Gastroesophageal sphincter (tissue), 4 donors: ENCODE data around the gene AKAP8L. TPM values are rescaled to one million over a fixed set of nuclear protein-coding genes. Genes with fewer than 3 reads are reported as not detected.

Experiments used
- ATAC-seq: fragments of 150-250 bp; one replicate; pipeline ENCODE4 v1.9.1; 2016; ENCODE audit warnings: mild to moderate bottlenecking, moderate library complexity
- H3K27ac ChIP-seq, 4 donors: fragments of 200-600 bp; sonication (generic) in 3 of 4; 1 replicate in 3 of 4; 2 replicates in 1 of 4; pipeline ENCODE4 v1.5.1; 2016 to 2019
- H3K27me3 ChIP-seq: fragments of 200-600 bp; sonication (generic); one replicate; pipeline ENCODE4 v1.5.1; 2019
- H3K36me3 ChIP-seq, 2 donors: fragments of 200-600 bp; sonication (generic); one replicate each; pipeline ENCODE4 v1.5.1; 2019; ENCODE audit warnings: control low read depth in 1 of 2
- H3K4me1 ChIP-seq, 3 donors: fragments of 200-600 bp; sonication (generic); 1 replicate in 2 of 3; 2 replicates in 1 of 3; pipeline ENCODE4 v1.5.1; 2016 to 2019; ENCODE audit warnings: control low read depth in 2 of 3
- H3K4me3 ChIP-seq, 2 donors: fragments of 200-600 bp; sonication (generic); one replicate each; pipeline ENCODE4 v1.5.1; 2019; ENCODE audit warnings: mild to moderate bottlenecking in 1 of 2, moderate library complexity in 1 of 2
- H3K9me3 ChIP-seq, 3 donors: fragments of 200-600 bp; sonication (generic); one replicate each; pipeline ENCODE4 v1.5.1; 2017 to 2019; ENCODE audit warnings: control low read depth in 2 of 3
- EP300 ChIP-seq: sonication (generic); formaldehyde crosslinking; IDR thresholded peaks from one replicate; pipeline ENCODE4 v1.6.1; 2017; ENCODE audit warnings: antibody characterized with exemption, mild to moderate bottlenecking
- POLR2A ChIP-seq, 2 donors: fragments of 450-650 bp; IDR thresholded peaks; one replicate each; pipeline ENCODE4 v1.6.1; 2017; ENCODE audit warnings: antibody characterized with exemption in 2 of 2, mild to moderate bottlenecking in 2 of 2, moderate library complexity in 1 of 2
- POLR2AphosphoS5 ChIP-seq: sonication (generic); formaldehyde crosslinking; IDR thresholded peaks from one replicate; pipeline ENCODE4 v1.6.1; 2017; ENCODE audit warnings: antibody characterized with exemption
- WGBS, 2 donors: methylation state at CpG; one replicate each; pipeline ENCODE4 v1.1.5; 2018; ENCODE audit warnings: low coverage in 1 of 2; 5-methylcytosine and 5-hydroxymethylcytosine counted together
- total RNA-seq, 4 donors: library from RNA; depleted of rRNA; stranded (reverse); fragments of >200 nt; gene quantifications; one replicate each; pipeline ENCODE4 v1.1.0, GENCODE V29; 2016
- TF ChIP-seq, protein P1 (sequence below), 4 experiments: fragments of 200-600 bp in 2 of 4; fragments of 450-650 bp in 2 of 4; sonication (generic) in 1 of 4; IDR thresholded peaks; one replicate each; pipeline ENCODE4 v1.5.1; 2017 to 2019; ENCODE audit warnings: antibody characterized with exemption in 4 of 4, mild to moderate bottlenecking in 2 of 4, moderate library complexity in 2 of 4

AKAP8L gene
- total RNA-seq, 4 donors from 2014 or later = 61.3 to 102 (median 70.1) TPM

DNA sequence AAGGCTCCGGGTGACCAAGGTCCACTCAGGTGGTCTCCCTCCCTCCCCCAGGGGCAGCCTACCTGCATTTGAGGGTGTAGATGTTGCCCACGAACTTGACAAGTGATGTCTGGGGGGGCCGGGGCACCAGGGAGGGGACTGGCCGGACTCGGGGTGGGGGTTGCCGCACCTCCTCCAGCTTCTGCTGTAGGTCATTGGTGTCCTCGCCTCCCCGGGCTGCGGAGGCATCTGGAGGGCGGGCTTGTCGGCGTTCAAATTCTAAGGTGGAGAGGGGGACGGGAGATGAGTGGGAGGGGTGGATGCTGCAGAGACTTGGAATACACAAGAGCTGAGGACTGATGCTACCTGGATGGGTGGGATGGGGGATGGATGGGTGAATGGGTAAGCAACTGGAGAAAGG is 5.3 kb upstream of the AKAP8L start:
- Histone ChIP-seq H3K9me3 (peaks cover 0 to 8% (median 0%) of the 10 kb centered on the region in 3 donors), H3K27ac (no peak overlapping the region), H3K4me1 (peaks cover 0 to 23% (median 3%) of the 10 kb centered on the region in 3 donors), H3K4me3 (no peak overlapping the region), H3K27me3 (no peaks in the 10 kb centered on the region), H3K36me3 (peaks cover 0 to 78% of the 10 kb centered on the region in 2 donors)
- ATAC-seq = no peak
- WGBS, 2 donors = no CpG with 5 or more reads among the region's 13 CpGs
- no peak for TF ChIP-seq EP300
- TF ChIP-seq POLR2A (IDR thresholded peaks at IDR 0.05) = no peak
- TF ChIP-seq POLR2AphosphoS5 = no peak
- TF ChIP-seq, protein P1, sequence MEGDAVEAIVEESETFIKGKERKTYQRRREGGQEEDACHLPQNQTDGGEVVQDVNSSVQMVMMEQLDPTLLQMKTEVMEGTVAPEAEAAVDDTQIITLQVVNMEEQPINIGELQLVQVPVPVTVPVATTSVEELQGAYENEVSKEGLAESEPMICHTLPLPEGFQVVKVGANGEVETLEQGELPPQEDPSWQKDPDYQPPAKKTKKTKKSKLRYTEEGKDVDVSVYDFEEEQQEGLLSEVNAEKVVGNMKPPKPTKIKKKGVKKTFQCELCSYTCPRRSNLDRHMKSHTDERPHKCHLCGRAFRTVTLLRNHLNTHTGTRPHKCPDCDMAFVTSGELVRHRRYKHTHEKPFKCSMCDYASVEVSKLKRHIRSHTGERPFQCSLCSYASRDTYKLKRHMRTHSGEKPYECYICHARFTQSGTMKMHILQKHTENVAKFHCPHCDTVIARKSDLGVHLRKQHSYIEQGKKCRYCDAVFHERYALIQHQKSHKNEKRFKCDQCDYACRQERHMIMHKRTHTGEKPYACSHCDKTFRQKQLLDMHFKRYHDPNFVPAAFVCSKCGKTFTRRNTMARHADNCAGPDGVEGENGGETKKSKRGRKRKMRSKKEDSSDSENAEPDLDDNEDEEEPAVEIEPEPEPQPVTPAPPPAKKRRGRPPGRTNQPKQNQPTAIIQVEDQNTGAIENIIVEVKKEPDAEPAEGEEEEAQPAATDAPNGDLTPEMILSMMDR (IDR thresholded peaks at IDR 0.05) = no peak

- WGBS, 2 donors = no CpG with 5 or more reads among the region's 6 CpGs
- Histone ChIP-seq H3K36me3 (peaks cover 0 to 68% of the 10 kb centered on the region in 2 donors), H3K4me1 (peaks cover 0 to 15% (median 3%) of the 10 kb centered on the region in 3 donors), H3K27ac (no peak overlapping the region), H3K27me3 (no peaks in the 10 kb centered on the region), H3K9me3 (peaks cover 0 to 8% (median 0%) of the 10 kb centered on the region in 3 donors), H3K4me3 (no peak overlapping the region)
- no peak for TF ChIP-seq POLR2A (IDR thresholded peaks at IDR 0.05)
- TF ChIP-seq POLR2AphosphoS5 = no peak
- no peak for TF ChIP-seq EP300
- TF ChIP-seq, protein P1 (IDR thresholded peaks at IDR 0.05) = no peak
- ATAC-seq = no peak
Observed at GRCh38 chr19:15423130-15423529, 4.3 kb upstream of the AKAP8L start.

DNA sequence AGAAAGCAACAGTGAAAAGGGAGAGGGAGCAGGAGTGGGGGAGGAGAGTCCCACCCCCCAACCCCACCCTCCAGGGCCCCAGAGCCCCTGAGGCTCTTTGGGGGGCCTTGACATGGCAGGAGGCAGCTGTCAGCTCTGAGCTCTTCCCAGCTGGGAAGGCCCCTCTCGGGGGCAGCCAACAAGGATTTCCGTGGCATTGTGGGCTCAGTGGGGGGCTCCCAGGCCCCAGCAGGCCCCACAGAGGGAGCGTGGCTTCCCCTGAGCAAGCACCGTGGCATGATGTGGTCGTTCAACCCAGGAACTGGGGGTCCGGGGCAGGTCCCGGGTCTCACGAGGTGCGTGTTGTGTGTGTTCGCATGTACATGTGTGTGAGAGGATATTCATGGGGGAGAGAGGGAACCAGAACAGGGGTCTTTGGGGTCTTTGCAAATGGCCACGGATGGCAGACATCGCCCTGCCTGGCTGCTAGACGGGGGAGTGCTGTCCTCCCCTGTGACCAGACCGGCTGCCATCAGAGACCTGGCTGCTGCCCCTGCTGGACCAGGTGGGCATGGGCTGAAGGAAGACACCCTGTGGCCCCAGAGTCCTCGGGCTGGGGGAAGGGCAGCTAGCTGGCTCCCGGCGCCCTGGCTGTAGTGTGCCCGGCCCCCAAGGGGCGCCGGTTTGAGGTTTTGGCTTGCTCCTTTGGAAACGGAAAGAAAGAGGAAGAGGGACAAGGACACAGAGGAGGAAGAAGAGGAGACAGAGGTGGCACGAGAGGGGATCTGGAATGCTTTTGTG is 3.7 kb upstream of the AKAP8L start:
- ATAC-seq = no peak
- Histone ChIP-seq H3K9me3 (peaks cover 0 to 8% (median 0%) of the 10 kb centered on the region in 3 donors), H3K27me3 (no peaks in the 10 kb centered on the region), H3K27ac (peak overlapping the region in 1 of 4 donors; percentile 31), H3K4me1 (peaks cover 0 to 21% (median 7%) of the 10 kb centered on the region in 3 donors), H3K4me3 (no peak overlapping the region), H3K36me3 (peaks cover 0 to 62% of the 10 kb centered on the region in 2 donors)
- 81 to 100% methylated on average over 2 to 14 of the region's 22 CpGs for WGBS, 2 donors
- no peak for TF ChIP-seq POLR2AphosphoS5
- no peak for TF ChIP-seq POLR2A (IDR thresholded peaks at IDR 0.05)
- TF ChIP-seq, protein P1 (IDR thresholded peaks at IDR 0.05) = no peak
- TF ChIP-seq EP300 = no peak

GRCh38 chr19:15421721-15422260 is 3.0 kb upstream of the AKAP8L start:
- Histone ChIP-seq H3K4me1 (peaks cover 3 to 28% (median 14%) of the 10 kb centered on the region in 3 donors), H3K4me3 (no peak overlapping the region), H3K27ac (peak overlapping the region in 1 of 4 donors; percentile 31), H3K27me3 (no peaks in the 10 kb centered on the region), H3K36me3 (peaks cover 0 to 55% of the 10 kb centered on the region in 2 donors), H3K9me3 (peaks cover 0 to 8% (median 0%) of the 10 kb centered on the region in 3 donors)
- no peak for ATAC-seq
- 60% methylated on average over 7 to 10 of the region's 15 CpGs for whole genome bisulfite sequencing, 2 donors
- TF ChIP-seq EP300 (no peak), POLR2A (IDR thresholded peaks at IDR 0.05) (no peak), POLR2AphosphoS5 (no peak)
- TF ChIP-seq, protein P1 (IDR thresholded peaks at IDR 0.05) = no peak
